SH-SY5Y (cell line): ENCODE measurements around the gene TCAIM.

Source experiments
- GATA2 ChIP-seq: IDR thresholded peaks from 2 replicates; pipeline ENCODE4 v1.6.1; 2011; ENCODE audit warnings: mild to moderate bottlenecking, low read depth, low read length
- GATA3 ChIP-seq: IDR thresholded peaks from 2 replicates; pipeline ENCODE4 v1.6.1; 2011; ENCODE audit warnings: low read depth, mild to moderate bottlenecking, low read length, moderate library complexity

DNA sequence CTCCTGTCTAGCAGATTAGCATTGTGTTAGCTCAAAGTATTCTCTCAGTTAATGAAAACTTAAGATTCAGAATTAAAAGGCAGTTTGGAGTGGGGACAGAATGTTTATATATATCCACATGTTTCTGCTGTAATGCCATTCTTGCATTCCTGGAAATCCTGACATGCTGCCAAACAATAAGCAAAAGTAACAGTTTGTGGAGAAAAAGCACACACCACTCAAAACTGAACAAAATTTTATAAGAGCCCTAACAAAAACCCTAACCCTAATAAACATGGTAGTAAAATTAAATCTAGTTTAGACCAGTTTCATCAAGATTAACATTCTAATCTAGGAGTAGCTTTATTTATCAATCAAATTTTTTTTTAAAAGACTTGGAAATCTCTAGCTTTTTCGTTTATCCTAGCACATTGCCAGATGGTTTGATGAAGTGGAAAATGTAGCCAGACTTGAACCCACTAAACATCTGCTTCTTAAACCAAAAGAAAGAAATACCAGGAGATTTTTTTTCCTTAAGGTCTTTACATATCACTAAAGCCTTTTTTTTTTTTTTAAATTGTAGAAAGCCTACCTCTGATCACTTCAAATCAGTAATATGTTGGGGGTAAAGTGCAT, 3.7 kb downstream of the TCAIM start:
- TF ChIP-seq GATA3 = no peak
- TF ChIP-seq GATA2 = no peak
